ENCODE results near the gene APOC1.
"Not testable (repeated sequence)": the region's sequence is repeated elsewhere in the genome, so short reads cannot be mapped to it uniquely, and the experiment has no call there.

The APOC1 gene

GRCh38 chr19:44908074-44908835 lies 6.2 kb upstream of the APOC1 start:
- in situ Hi-C loops (cut with HindIII; ENCODE audit: low pct_ligation_motif_present, low pct_unique_long_range_greater_than_20kb, low sequenced_read_pairs): no loop called here

GRCh38 chr19:44908836-44909261 lies 5.6 kb upstream of the APOC1 start:
- DNase-seq: no peak
- in situ Hi-C loops (cut with HindIII; ENCODE audit: low pct_ligation_motif_present, low pct_unique_long_range_greater_than_20kb, low sequenced_read_pairs): no loop called here

More at GRCh38 chr19:44908074-44908835, 6.2 kb upstream of the APOC1 start:
- no peak for DNase-seq

- in situ Hi-C loops (cut with HindIII; ENCODE audit: low pct_ligation_motif_present, low pct_unique_long_range_greater_than_20kb, low sequenced_read_pairs): no loop called here
- DNase-seq: no peak
These were observed 4.6 kb upstream of the APOC1 start for GRCh38 chr19:44909775-44910174.

GRCh38 chr19:44911896-44912295 lies 2.5 kb upstream of the APOC1 start:
- in situ Hi-C loops (cut with HindIII; ENCODE audit: low pct_ligation_motif_present, low pct_unique_long_range_greater_than_20kb, low sequenced_read_pairs); DNase-seq: not testable (repeated sequence)

- DNase-seq: no peak
- in situ Hi-C loops (cut with HindIII; ENCODE audit: low pct_ligation_motif_present, low pct_unique_long_range_greater_than_20kb, low sequenced_read_pairs): no loop called here
These were observed 1.6 kb upstream of the APOC1 start for GRCh38 chr19:44912854-44913253.

- DNase-seq; in situ Hi-C loops (cut with HindIII; ENCODE audit: low pct_ligation_motif_present, low pct_unique_long_range_greater_than_20kb, low sequenced_read_pairs): not testable (repeated sequence)
These were observed 636 bp upstream of the APOC1 start for GRCh38 chr19:44913512-44914432.

- DNase-seq: no peak
- in situ Hi-C loops (cut with HindIII; ENCODE audit: low pct_ligation_motif_present, low pct_unique_long_range_greater_than_20kb, low sequenced_read_pairs): no loop called here
These were observed 9.9 kb downstream of the APOC1 start for GRCh38 chr19:44924243-44924725.

GRCh38 chr19:44925114-44925891 lies 10.9 kb downstream of the APOC1 start:
- no peak for DNase-seq
- in situ Hi-C loops (cut with HindIII; ENCODE audit: low pct_ligation_motif_present, low pct_unique_long_range_greater_than_20kb, low sequenced_read_pairs): no loop called here

GRCh38 chr19:44926245-44927077 lies 12.1 kb downstream of the APOC1 start:
- not testable (repeated sequence) for DNase-seq

GRCh38 chr19:44927746-44928145 lies 13.3 kb downstream of the APOC1 start:
- in situ Hi-C loops (cut with HindIII; ENCODE audit: low pct_ligation_motif_present, low pct_unique_long_range_greater_than_20kb, low sequenced_read_pairs): no loop called here
- peak; percentile 35 for DNase-seq

More at GRCh38 chr19:44926245-44927077, 12.1 kb downstream of the APOC1 start:
- in situ Hi-C loops (cut with HindIII; ENCODE audit: low pct_ligation_motif_present, low pct_unique_long_range_greater_than_20kb, low sequenced_read_pairs): not testable (repeated sequence)

- no peak for DNase-seq
These were observed 15.7 kb downstream of the APOC1 start for GRCh38 chr19:44930088-44930487.

GRCh38 chr19:44931541-44931940 lies 17.1 kb downstream of the APOC1 start:
- in situ Hi-C loops (cut with HindIII; ENCODE audit: low pct_ligation_motif_present, low pct_unique_long_range_greater_than_20kb, low sequenced_read_pairs): no loop called here
- DNase-seq: no peak

More at GRCh38 chr19:44930088-44930487, 15.7 kb downstream of the APOC1 start:
- in situ Hi-C loops (cut with HindIII; ENCODE audit: low pct_ligation_motif_present, low pct_unique_long_range_greater_than_20kb, low sequenced_read_pairs): no loop called here

- in situ Hi-C loops (cut with HindIII; ENCODE audit: low pct_ligation_motif_present, low pct_unique_long_range_greater_than_20kb, low sequenced_read_pairs): no loop called here
- DNase-seq: no peak
These were observed 25.3 kb downstream of the APOC1 start for GRCh38 chr19:44939668-44940067.

GRCh38 chr19:44942067-44942571 lies 27.7 kb downstream of the APOC1 start, which contains the start of gene APOC4:
Gene APOC4 (plus strand): TSS chr19:44942237. CDS start chr19:44942278, 41 bp downstream.
- no peak for DNase-seq
- in situ Hi-C loops (cut with HindIII; ENCODE audit: low pct_ligation_motif_present, low pct_unique_long_range_greater_than_20kb, low sequenced_read_pairs): no loop called here

- DNase-seq: no peak
- in situ Hi-C loops (cut with HindIII; ENCODE audit: low pct_ligation_motif_present, low pct_unique_long_range_greater_than_20kb, low sequenced_read_pairs): no loop called here
These were observed 29.4 kb downstream of the APOC1 start for GRCh38 chr19:44943801-44944249.

GRCh38 chr19:44947041-44947581 lies 32.7 kb downstream of the APOC1 start:
- in situ Hi-C loops (cut with HindIII; ENCODE audit: low pct_ligation_motif_present, low pct_unique_long_range_greater_than_20kb, low sequenced_read_pairs): no loop called here

GRCh38 chr19:44948237-44948636 lies 33.8 kb downstream of the APOC1 start:
- in situ Hi-C loops (cut with HindIII; ENCODE audit: low pct_ligation_motif_present, low pct_unique_long_range_greater_than_20kb, low sequenced_read_pairs): no loop called here

More at GRCh38 chr19:44947041-44947581, 32.7 kb downstream of the APOC1 start:
- DNase-seq: no peak

More at GRCh38 chr19:44948237-44948636, 33.8 kb downstream of the APOC1 start:
- no peak for DNase-seq

Measured in ACHN (cell line).